Measurements from ENCODE around the gene GNMT. TPM values are rescaled to one million over a fixed set of nuclear protein-coding genes. Genes with fewer than 3 reads are reported as not detected.
A peak's percentile ranks its signal among the peaks of the same experiment; 100 is the strongest.

GNMT gene
- polyA plus RNA-seq (2013, experiment 1 of 2), result 0.15 TPM
- polyA plus RNA-seq (2013, experiment 2 of 2), result 0.27 TPM

- H3K79me1 ChIP-seq (replicated peaks; ENCODE audit: low read length, poor library complexity, severe bottlenecking), result no peaks in the 10 kb centered on the region
- H3K36me3 ChIP-seq (ENCODE audit: control insufficient read depth in 1 of 2, insufficient read depth in 2 of 2, low read depth in 1 of 2, low read length in 2 of 2), result peaks cover 31 to 32% of the 10 kb centered on the region in 2 experiments
- H3K4me3 ChIP-seq (ENCODE audit: insufficient read depth in 1 of 2, low read depth in 1 of 2, low read length in 2 of 2), result peak within 1 kb of the TSS; percentile 58 to 80
- peak within 1 kb of the TSS; percentile 76 for H2AFZ ChIP-seq (ENCODE audit: low read depth, low read length)
- H3K4me2 ChIP-seq (ENCODE audit: low read length, poor library complexity, severe bottlenecking), result peak within 1 kb of the TSS; percentile 60
- peak within 1 kb of the TSS in 1 of 2 experiments; percentile 68 for H3K18ac ChIP-seq (ENCODE audit: low read depth in 1 of 2, low read length in 2 of 2)
- H2BK12ac ChIP-seq (ENCODE audit: low read length in 2 of 2), result peak within 1 kb of the TSS in 1 of 2 experiments; percentile 54
- peak within 1 kb of the TSS in 1 of 2 experiments; percentile 74 for H3K23ac ChIP-seq (ENCODE audit: low read length in 2 of 2)
- peak within 1 kb of the TSS in 1 of 2 experiments; percentile 87 for H3K14ac ChIP-seq (ENCODE audit: low read length in 2 of 2)
- H2BK5ac ChIP-seq (ENCODE audit: low read depth, low read length, poor library complexity, severe bottlenecking), result no peak within 1 kb of the TSS
- no peak within 1 kb of the TSS for H2AK5ac ChIP-seq (ENCODE audit: low read length, severe bottlenecking)
- no peak within 1 kb of the TSS for H4K8ac ChIP-seq (ENCODE audit: low read length)
- no peaks in the 10 kb centered on the region for H3K27me3 ChIP-seq (ENCODE audit: control insufficient read depth in 1 of 2, insufficient read depth in 1 of 2, low read length in 2 of 2)
- H3K4ac ChIP-seq (ENCODE audit: low read depth in 1 of 2, low read length in 2 of 2), result peak within 1 kb of the TSS in 1 of 2 experiments; percentile 6
- H4K91ac ChIP-seq (ENCODE audit: low read length), result no peak within 1 kb of the TSS
- WGBS, result 6% methylated on average over 62 of the region's 62 CpGs
- H2BK15ac ChIP-seq (ENCODE audit: low read depth, poor library complexity, severe bottlenecking), result no peak within 1 kb of the TSS
- no peaks in the 10 kb centered on the region for H3K9me3 ChIP-seq (ENCODE audit: control insufficient read depth, low read length)
- H3K9ac ChIP-seq (ENCODE audit: low read length), result peak within 1 kb of the TSS; percentile 51
- no peak within 1 kb of the TSS for H3K27ac ChIP-seq (ENCODE audit: low read length, poor library complexity, severe bottlenecking)
- peaks cover 13% of the 10 kb centered on the region for H3K4me1 ChIP-seq (ENCODE audit: control insufficient read depth, insufficient read depth, low read depth, low read length)
- peak; percentile 35 for DNase-seq
- H2BK120ac ChIP-seq (ENCODE audit: low read depth, low read length), result no peak within 1 kb of the TSS
Observed at GRCh38 chr6:42960243-42961019, at the start of gene GNMT. TSS of gene GNMT (plus strand) at chr6:42960754. CDS start at chr6:42960768, 14 bp downstream.

GRCh38 chr6:42911171-42912021, 49.2 kb upstream of the GNMT start:
- peak; percentile 31 for DNase-seq
- H3K9me3 ChIP-seq (ENCODE audit: control insufficient read depth, low read length), result no peaks in the 10 kb centered on the region
- WGBS, result 8% methylated on average over 45 of the region's 49 CpGs
- H3K14ac ChIP-seq (ENCODE audit: low read length in 2 of 2), result no peak overlapping the region
- no peak overlapping the region for H2BK5ac ChIP-seq (ENCODE audit: low read depth, low read length, poor library complexity, severe bottlenecking)
- peaks cover 0 to 16% of the 10 kb centered on the region in 2 experiments for H3K27me3 ChIP-seq (ENCODE audit: control insufficient read depth in 1 of 2, insufficient read depth in 1 of 2, low read length in 2 of 2)
- peak overlapping the region in 1 of 2 experiments; percentile 54 for H2BK12ac ChIP-seq (ENCODE audit: low read length in 2 of 2)
- peaks cover 7% of the 10 kb centered on the region for H3K4me1 ChIP-seq (ENCODE audit: control insufficient read depth, insufficient read depth, low read depth, low read length)
- H3K23ac ChIP-seq (ENCODE audit: low read length in 2 of 2), result no peak overlapping the region
- peak overlapping the region; percentile 13 for H3K27ac ChIP-seq (ENCODE audit: low read length, poor library complexity, severe bottlenecking)
- peak overlapping the region; percentile 47 for H4K8ac ChIP-seq (ENCODE audit: low read length)
- H3K4me3 ChIP-seq (ENCODE audit: insufficient read depth in 1 of 2, low read depth in 1 of 2, low read length in 2 of 2), result peak overlapping the region; percentile 32 to 37
- peak overlapping the region; percentile 25 for H4K91ac ChIP-seq (ENCODE audit: low read length)
- H2BK15ac ChIP-seq (ENCODE audit: low read depth, poor library complexity, severe bottlenecking), result no peak overlapping the region
- no peak overlapping the region for H2BK120ac ChIP-seq (ENCODE audit: low read depth, low read length)
- peak overlapping the region in 1 of 2 experiments; percentile 28 for H3K18ac ChIP-seq (ENCODE audit: low read depth in 1 of 2, low read length in 2 of 2)
- peak overlapping the region; percentile 77 for H2AFZ ChIP-seq (ENCODE audit: low read depth, low read length)
- no peaks in the 10 kb centered on the region for H3K36me3 ChIP-seq (ENCODE audit: control insufficient read depth in 1 of 2, insufficient read depth in 2 of 2, low read depth in 1 of 2, low read length in 2 of 2)
- H3K4ac ChIP-seq (ENCODE audit: low read depth in 1 of 2, low read length in 2 of 2), result no peak overlapping the region
- no peaks in the 10 kb centered on the region for H3K79me1 ChIP-seq (replicated peaks; ENCODE audit: low read length, poor library complexity, severe bottlenecking)
- no peak overlapping the region for H2AK5ac ChIP-seq (ENCODE audit: low read length, severe bottlenecking)
- H3K4me2 ChIP-seq (ENCODE audit: low read length, poor library complexity, severe bottlenecking), result peak overlapping the region; percentile 60
- no peak overlapping the region for H3K9ac ChIP-seq (ENCODE audit: low read length)

- H3K4me3 ChIP-seq (ENCODE audit: insufficient read depth in 1 of 2, low read depth in 1 of 2, low read length in 2 of 2), result no peak overlapping the region
- peaks cover 0 to 8% of the 10 kb centered on the region in 2 experiments for H3K27me3 ChIP-seq (ENCODE audit: control insufficient read depth in 1 of 2, insufficient read depth in 1 of 2, low read length in 2 of 2)
- no peaks in the 10 kb centered on the region for H3K79me1 ChIP-seq (replicated peaks; ENCODE audit: low read length, poor library complexity, severe bottlenecking)
- no peak overlapping the region for H2BK15ac ChIP-seq (ENCODE audit: low read depth, poor library complexity, severe bottlenecking)
- H2AFZ ChIP-seq (ENCODE audit: low read depth, low read length), result no peak overlapping the region
- no peak for DNase-seq
- WGBS, result 77% methylated on average over 4 of the region's 4 CpGs
- no peak overlapping the region for H3K14ac ChIP-seq (ENCODE audit: low read length in 2 of 2)
- no peak overlapping the region for H3K27ac ChIP-seq (ENCODE audit: low read length, poor library complexity, severe bottlenecking)
- no peak overlapping the region for H3K4me2 ChIP-seq (ENCODE audit: low read length, poor library complexity, severe bottlenecking)
- no peak overlapping the region for H3K4ac ChIP-seq (ENCODE audit: low read depth in 1 of 2, low read length in 2 of 2)
- H4K91ac ChIP-seq (ENCODE audit: low read length), result no peak overlapping the region
- H3K9ac ChIP-seq (ENCODE audit: low read length), result no peak overlapping the region
- no peaks in the 10 kb centered on the region for H3K9me3 ChIP-seq (ENCODE audit: control insufficient read depth, low read length)
- H2BK5ac ChIP-seq (ENCODE audit: low read depth, low read length, poor library complexity, severe bottlenecking), result no peak overlapping the region
- H4K8ac ChIP-seq (ENCODE audit: low read length), result no peak overlapping the region
- H3K4me1 ChIP-seq (ENCODE audit: control insufficient read depth, insufficient read depth, low read depth, low read length), result peaks cover 9% of the 10 kb centered on the region
- no peaks in the 10 kb centered on the region for H3K36me3 ChIP-seq (ENCODE audit: control insufficient read depth in 1 of 2, insufficient read depth in 2 of 2, low read depth in 1 of 2, low read length in 2 of 2)
- H2BK12ac ChIP-seq (ENCODE audit: low read length in 2 of 2), result no peak overlapping the region
- H2AK5ac ChIP-seq (ENCODE audit: low read length, severe bottlenecking), result no peak overlapping the region
- H3K18ac ChIP-seq (ENCODE audit: low read depth in 1 of 2, low read length in 2 of 2), result no peak overlapping the region
- H3K23ac ChIP-seq (ENCODE audit: low read length in 2 of 2), result no peak overlapping the region
- no peak overlapping the region for H2BK120ac ChIP-seq (ENCODE audit: low read depth, low read length)
Observed at GRCh38 chr6:42914546-42914945, 46.0 kb upstream of the GNMT start.

GRCh38 chr6:42915732-42916131, 44.8 kb upstream of the GNMT start, which contains the start of gene PTCRA:
TSS of gene PTCRA (plus strand) at chr6:42916053. CDS start at chr6:42916070, 17 bp downstream.
- Histone ChIP-seq H3K4me2 (ENCODE audit: low read length, poor library complexity, severe bottlenecking) (no peak within 1 kb of the TSS), H3K23ac (ENCODE audit: low read length in 2 of 2) (no peak within 1 kb of the TSS), H2BK12ac (ENCODE audit: low read length in 2 of 2) (no peak within 1 kb of the TSS), H4K91ac (ENCODE audit: low read length) (peak within 1 kb of the TSS; percentile 27), H3K4me3 (ENCODE audit: insufficient read depth in 1 of 2, low read depth in 1 of 2, low read length in 2 of 2) (no peak within 1 kb of the TSS), H3K9ac (ENCODE audit: low read length) (no peak within 1 kb of the TSS), H2AFZ (ENCODE audit: low read depth, low read length) (peak within 1 kb of the TSS; percentile 58), H3K14ac (ENCODE audit: low read length in 2 of 2) (no peak within 1 kb of the TSS), H2BK5ac (ENCODE audit: low read depth, low read length, poor library complexity, severe bottlenecking) (no peak within 1 kb of the TSS), H4K8ac (ENCODE audit: low read length) (peak within 1 kb of the TSS; percentile 15), H3K18ac (ENCODE audit: low read depth in 1 of 2, low read length in 2 of 2) (no peak within 1 kb of the TSS), H3K27ac (ENCODE audit: low read length, poor library complexity, severe bottlenecking) (no peak within 1 kb of the TSS), H3K27me3 (ENCODE audit: control insufficient read depth in 1 of 2, insufficient read depth in 1 of 2, low read length in 2 of 2) (peaks cover 0 to 8% of the 10 kb centered on the region in 2 experiments), H3K4me1 (ENCODE audit: control insufficient read depth, insufficient read depth, low read depth, low read length) (peaks cover 12% of the 10 kb centered on the region), H2AK5ac (ENCODE audit: low read length, severe bottlenecking) (peak within 1 kb of the TSS; percentile 63), H3K9me3 (ENCODE audit: control insufficient read depth, low read length) (no peaks in the 10 kb centered on the region), H2BK120ac (ENCODE audit: low read depth, low read length) (no peak within 1 kb of the TSS), H3K79me1 (replicated peaks; ENCODE audit: low read length, poor library complexity, severe bottlenecking) (no peaks in the 10 kb centered on the region), H3K36me3 (ENCODE audit: control insufficient read depth in 1 of 2, insufficient read depth in 2 of 2, low read depth in 1 of 2, low read length in 2 of 2) (no peaks in the 10 kb centered on the region), H3K4ac (ENCODE audit: low read depth in 1 of 2, low read length in 2 of 2) (no peak within 1 kb of the TSS), H2BK15ac (ENCODE audit: low read depth, poor library complexity, severe bottlenecking) (no peak within 1 kb of the TSS)
- WGBS, result 84% methylated on average over 9 of the region's 10 CpGs
- no peak for DNase-seq
